ENCODE measurements around the gene SLF1.

Gene SLF1

DNA sequence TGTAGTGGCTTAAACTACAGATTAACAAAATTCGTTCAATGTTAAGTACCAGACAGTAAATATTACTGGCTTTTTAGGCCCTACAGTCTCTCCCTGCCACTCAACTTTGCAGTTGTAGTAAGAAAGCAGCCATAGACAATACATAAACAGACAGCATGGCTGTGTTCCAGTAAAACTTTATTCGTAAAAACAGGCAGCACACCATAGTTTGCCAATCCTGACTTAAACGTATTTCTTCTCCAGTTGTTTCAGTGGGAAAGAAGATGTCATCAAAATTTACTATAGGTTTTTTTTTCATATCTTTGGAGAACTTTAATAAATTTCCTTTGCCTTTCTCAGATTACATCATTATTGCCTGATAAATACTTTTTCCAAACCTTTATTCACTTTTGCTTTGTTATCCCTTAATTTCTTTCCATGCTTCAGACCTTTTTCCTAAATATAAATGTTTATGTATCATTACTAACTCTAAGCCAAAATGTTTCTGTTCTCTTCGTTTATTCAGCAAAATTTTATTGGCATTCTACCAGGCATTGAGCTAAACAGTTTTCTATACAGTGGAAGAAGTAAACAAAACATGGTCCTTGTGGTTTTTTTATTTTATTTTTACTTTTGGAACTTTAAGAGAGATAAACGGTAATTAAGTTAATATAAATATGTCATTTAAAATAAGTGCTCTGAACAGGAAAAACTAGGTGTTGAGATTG is 64.5 kb downstream of the SLF1 start:
- Histone ChIP-seq H3K9ac (ENCODE audit: low read depth, low read length) (no peak overlapping the region), H3K9me3 (ENCODE audit: insufficient read depth, low read length, severe bottlenecking) (no peaks in the 10 kb centered on the region), H3K36me3 (ENCODE audit: insufficient read depth, low read length) (peaks cover 41% of the 10 kb centered on the region; the same call in 1 of the 2 replicates), H3K27ac (ENCODE audit: low read length) (no peak overlapping the region), H2AFZ (ENCODE audit: low read depth, low read length) (no peak overlapping the region), H3K4me1 (ENCODE audit: insufficient read depth, low read length) (no peaks in the 10 kb centered on the region), H3K27me3 (ENCODE audit: insufficient read depth, low read length, poor library complexity) (no peaks in the 10 kb centered on the region), H3K79me2 (ENCODE audit: insufficient read depth, low read length) (no peaks in the 10 kb centered on the region), H4K20me1 (ENCODE audit: insufficient read depth, low read length) (no peaks in the 10 kb centered on the region), H3K4me3 (ENCODE audit: low read depth in 1 of 2, low read length in 2 of 2) (no peak overlapping the region), H3K4me2 (ENCODE audit: insufficient read depth, low read length) (no peak overlapping the region)
- TF ChIP-seq EZH2 (IDR thresholded peaks at IDR 0.05; ENCODE audit: borderline replicate concordance, low read depth, low read length, severe bottlenecking), result no peak
- TF ChIP-seq, protein P1, sequence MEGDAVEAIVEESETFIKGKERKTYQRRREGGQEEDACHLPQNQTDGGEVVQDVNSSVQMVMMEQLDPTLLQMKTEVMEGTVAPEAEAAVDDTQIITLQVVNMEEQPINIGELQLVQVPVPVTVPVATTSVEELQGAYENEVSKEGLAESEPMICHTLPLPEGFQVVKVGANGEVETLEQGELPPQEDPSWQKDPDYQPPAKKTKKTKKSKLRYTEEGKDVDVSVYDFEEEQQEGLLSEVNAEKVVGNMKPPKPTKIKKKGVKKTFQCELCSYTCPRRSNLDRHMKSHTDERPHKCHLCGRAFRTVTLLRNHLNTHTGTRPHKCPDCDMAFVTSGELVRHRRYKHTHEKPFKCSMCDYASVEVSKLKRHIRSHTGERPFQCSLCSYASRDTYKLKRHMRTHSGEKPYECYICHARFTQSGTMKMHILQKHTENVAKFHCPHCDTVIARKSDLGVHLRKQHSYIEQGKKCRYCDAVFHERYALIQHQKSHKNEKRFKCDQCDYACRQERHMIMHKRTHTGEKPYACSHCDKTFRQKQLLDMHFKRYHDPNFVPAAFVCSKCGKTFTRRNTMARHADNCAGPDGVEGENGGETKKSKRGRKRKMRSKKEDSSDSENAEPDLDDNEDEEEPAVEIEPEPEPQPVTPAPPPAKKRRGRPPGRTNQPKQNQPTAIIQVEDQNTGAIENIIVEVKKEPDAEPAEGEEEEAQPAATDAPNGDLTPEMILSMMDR (IDR thresholded peaks at IDR 0.05; ENCODE audit: borderline replicate concordance, extremely low read depth, low read length, poor library complexity, severe bottlenecking), result no peak
- ATAC-seq (ENCODE audit: insufficient read depth, low read depth) (no peak), DNase-seq (no peak)

DNA sequence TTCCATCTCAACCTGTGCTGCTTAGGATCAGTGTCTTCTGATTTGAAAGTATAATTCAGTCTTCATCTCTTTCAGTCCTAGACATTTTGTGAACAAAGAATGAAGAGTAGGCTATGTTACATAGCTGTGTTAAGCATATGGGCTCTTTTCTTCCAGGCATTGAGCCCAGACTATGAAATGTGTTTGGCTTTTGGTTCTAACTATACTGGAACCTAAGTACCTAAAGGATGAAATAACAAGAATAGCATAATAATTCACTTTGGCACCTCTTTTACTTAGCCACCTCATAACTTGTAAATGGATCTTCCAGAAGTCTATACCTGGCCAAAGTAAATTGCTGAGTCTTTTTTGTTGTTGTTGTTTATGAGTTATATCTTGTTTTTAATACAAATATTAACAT is 71.4 kb downstream of the SLF1 start:
- Histone ChIP-seq H3K4me1 (ENCODE audit: insufficient read depth, low read length) (no peaks in the 10 kb centered on the region), H3K9ac (ENCODE audit: low read depth, low read length) (no peak overlapping the region), H3K27ac (ENCODE audit: low read length) (no peak overlapping the region), H4K20me1 (ENCODE audit: insufficient read depth, low read length) (no peaks in the 10 kb centered on the region), H2AFZ (ENCODE audit: low read depth, low read length) (no peak overlapping the region), H3K4me2 (ENCODE audit: insufficient read depth, low read length) (no peak overlapping the region), H3K9me3 (ENCODE audit: insufficient read depth, low read length, severe bottlenecking) (no peaks in the 10 kb centered on the region), H3K27me3 (ENCODE audit: insufficient read depth, low read length, poor library complexity) (no peaks in the 10 kb centered on the region), H3K4me3 (ENCODE audit: low read depth in 1 of 2, low read length in 2 of 2) (no peak overlapping the region), H3K79me2 (ENCODE audit: insufficient read depth, low read length) (no peaks in the 10 kb centered on the region), H3K36me3 (ENCODE audit: insufficient read depth, low read length) (peaks cover 63% of the 10 kb centered on the region)
- TF ChIP-seq, protein P1 (IDR thresholded peaks at IDR 0.05; ENCODE audit: borderline replicate concordance, extremely low read depth, low read length, poor library complexity, severe bottlenecking), result no peak
- no peak for TF ChIP-seq EZH2 (IDR thresholded peaks at IDR 0.05; ENCODE audit: borderline replicate concordance, low read depth, low read length, severe bottlenecking)
- ATAC-seq (ENCODE audit: insufficient read depth, low read depth), result no peak
- DNase-seq, result no peak

DNA sequence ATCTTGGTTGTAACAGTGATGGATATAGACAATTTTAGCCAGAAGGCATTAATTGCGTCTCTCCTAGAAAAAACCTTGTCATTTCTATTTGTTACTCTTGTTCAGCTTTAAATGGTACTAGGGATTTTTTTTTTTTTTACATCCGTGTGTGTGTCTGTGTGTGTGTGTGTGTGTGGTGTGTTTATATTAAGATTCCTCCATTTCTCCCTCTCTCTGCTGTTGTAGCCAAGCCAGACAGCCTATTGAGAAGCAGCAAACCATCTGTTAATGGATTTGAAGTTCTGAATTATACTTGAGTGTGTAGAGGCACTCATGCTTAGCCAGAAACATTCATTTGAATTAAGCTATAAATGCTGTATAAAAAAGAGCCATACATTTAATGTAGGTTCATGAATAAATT is 72.3 kb downstream of the SLF1 start:
- no peak overlapping the region for H3K27ac ChIP-seq (ENCODE audit: low read length)
- H3K9ac ChIP-seq (ENCODE audit: low read depth, low read length), result no peak overlapping the region
- H3K4me3 ChIP-seq (ENCODE audit: low read depth in 1 of 2, low read length in 2 of 2), result no peak overlapping the region
- H3K4me1 ChIP-seq (ENCODE audit: insufficient read depth, low read length), result no peaks in the 10 kb centered on the region
- H2AFZ ChIP-seq (ENCODE audit: low read depth, low read length), result no peak overlapping the region
- H3K79me2 ChIP-seq (ENCODE audit: insufficient read depth, low read length), result no peaks in the 10 kb centered on the region
- H3K27me3 ChIP-seq (ENCODE audit: insufficient read depth, low read length, poor library complexity), result no peaks in the 10 kb centered on the region
- H3K4me2 ChIP-seq (ENCODE audit: insufficient read depth, low read length), result no peak overlapping the region
- ATAC-seq (ENCODE audit: insufficient read depth, low read depth) (no peak), DNase-seq (no peak)
- H3K9me3 ChIP-seq (ENCODE audit: insufficient read depth, low read length, severe bottlenecking), result no peaks in the 10 kb centered on the region
- no peaks in the 10 kb centered on the region for H4K20me1 ChIP-seq (ENCODE audit: insufficient read depth, low read length)
- TF ChIP-seq EZH2 (IDR thresholded peaks at IDR 0.05; ENCODE audit: borderline replicate concordance, low read depth, low read length, severe bottlenecking), result no peak
- TF ChIP-seq, protein P1 (IDR thresholded peaks at IDR 0.05; ENCODE audit: borderline replicate concordance, extremely low read depth, low read length, poor library complexity, severe bottlenecking), result no peak
- H3K36me3 ChIP-seq (ENCODE audit: insufficient read depth, low read length), result peaks cover 66% of the 10 kb centered on the region

Measured in DND-41 (cell line).